Measurements from ENCODE around the gene ZBTB22.

The ZBTB22 gene

DNA sequence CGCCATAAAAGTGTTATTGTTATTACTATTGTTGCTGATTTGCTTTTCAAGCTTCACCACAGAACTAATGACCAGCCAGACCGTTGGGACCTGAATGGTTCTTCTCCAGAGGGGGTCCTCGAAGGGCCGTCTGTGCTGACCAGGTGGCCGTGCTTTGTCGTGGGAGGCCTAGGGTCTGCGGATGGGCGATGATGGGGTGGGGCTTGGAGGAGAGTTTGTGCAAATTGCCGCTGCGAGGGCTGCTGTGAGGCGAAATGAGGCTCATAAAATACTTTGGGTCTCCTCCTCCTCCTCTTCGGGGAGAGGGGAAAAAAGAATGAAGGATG is 6.0 kb upstream of the ZBTB22 start:
- 3 to 10% methylated on average over 8 to 10 of the region's 12 CpGs for whole genome bisulfite sequencing, 2 experiments (ENCODE audit: insufficient coverage in 2 of 2)
- Histone ChIP-seq H3K36me3 (ENCODE audit: control insufficient read depth, insufficient read depth, low read length) (peaks cover 29% of the 10 kb centered on the region), H3K4me1 (ENCODE audit: control insufficient read depth, insufficient read depth, low read length, poor library complexity, severe bottlenecking) (peaks cover 24% of the 10 kb centered on the region), H3K9me3 (ENCODE audit: control insufficient read depth, low read length) (no peaks in the 10 kb centered on the region), H3K4me3 (ENCODE audit: extremely low read depth, insufficient read depth, low read length, poor library complexity, severe bottlenecking) (peak overlapping the region; percentile 86), H3K27ac (ENCODE audit: low read depth, low read length, severe bottlenecking) (no peak overlapping the region)

DNA sequence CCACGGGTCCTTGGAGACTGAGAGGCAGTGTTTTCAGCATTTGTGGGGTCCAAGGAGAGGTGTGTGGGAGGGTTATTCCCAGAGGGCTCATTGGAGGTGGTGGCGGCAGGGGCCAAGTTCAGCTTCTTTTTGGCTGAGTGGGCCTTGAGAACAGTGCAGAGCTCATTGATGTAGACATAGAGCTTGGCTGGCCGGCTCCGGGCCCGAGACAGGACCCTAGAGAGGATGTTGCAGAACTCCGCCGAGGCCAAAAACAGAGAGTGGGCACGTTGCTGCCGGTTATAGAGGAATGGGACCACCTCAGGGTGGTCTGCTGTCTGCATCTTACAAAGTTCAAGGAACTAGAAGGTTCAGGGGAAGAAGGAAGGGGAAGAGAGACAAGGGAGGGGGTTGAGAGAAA is 3.7 kb upstream of the ZBTB22 start:
- WGBS, 2 experiments (ENCODE audit: insufficient coverage in 2 of 2), result 85 to 88% methylated on average over 7 to 9 of the region's 9 CpGs
- Histone ChIP-seq H3K4me3 (ENCODE audit: extremely low read depth, insufficient read depth, low read length, poor library complexity, severe bottlenecking) (peak overlapping the region; percentile 86), H3K9me3 (ENCODE audit: control insufficient read depth, low read length) (no peaks in the 10 kb centered on the region), H3K36me3 (ENCODE audit: control insufficient read depth, insufficient read depth, low read length) (peaks cover 31% of the 10 kb centered on the region), H3K4me1 (ENCODE audit: control insufficient read depth, insufficient read depth, low read length, poor library complexity, severe bottlenecking) (peaks cover 28% of the 10 kb centered on the region), H3K27ac (ENCODE audit: low read depth, low read length, severe bottlenecking) (no peak overlapping the region)

DNA sequence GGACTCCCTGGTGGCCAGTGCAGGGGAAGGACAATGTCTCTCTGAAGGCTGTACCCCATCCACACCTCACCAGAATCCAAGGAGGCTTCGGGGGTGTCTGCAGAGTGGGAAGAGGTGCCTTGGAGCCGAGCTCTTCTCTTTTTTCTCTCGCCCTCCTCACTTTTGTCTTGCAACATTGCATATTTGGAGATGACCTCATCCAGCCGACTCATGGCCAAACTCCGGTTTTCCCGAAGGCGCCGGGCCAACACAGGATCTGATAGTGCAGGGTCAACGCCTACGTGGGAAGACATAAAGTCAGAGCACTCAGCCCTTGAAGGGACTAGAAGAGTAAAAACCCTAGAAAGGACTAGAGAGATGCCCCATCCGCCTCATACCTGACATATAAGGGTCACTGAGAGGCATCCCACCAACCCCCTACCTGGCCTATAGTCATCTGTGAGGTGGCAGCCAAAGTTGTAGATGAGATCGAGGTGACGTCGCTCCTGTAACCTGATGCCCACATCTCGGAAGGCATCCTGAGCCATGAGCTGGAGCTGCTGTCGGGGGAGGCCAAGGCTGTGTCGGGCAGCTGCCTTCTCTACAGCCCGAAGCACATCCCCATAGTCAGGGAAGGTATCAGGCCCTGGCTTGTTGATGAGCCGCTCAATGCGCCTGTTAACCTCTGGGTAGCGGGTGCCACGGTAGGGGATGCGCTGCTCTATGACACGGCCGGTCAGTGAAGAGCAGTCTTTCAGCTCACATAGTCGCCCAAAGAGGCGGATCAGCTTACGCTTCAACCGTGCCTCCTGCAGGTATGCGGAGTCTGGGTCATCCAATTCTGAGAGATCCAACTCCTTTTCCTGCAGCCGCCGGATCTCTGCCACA is 3.0 kb upstream of the ZBTB22 start:
- no peak overlapping the region for H3K4me3 ChIP-seq (ENCODE audit: extremely low read depth, insufficient read depth, low read length, poor library complexity, severe bottlenecking)
- peaks cover 38% of the 10 kb centered on the region for H3K36me3 ChIP-seq (ENCODE audit: control insufficient read depth, insufficient read depth, low read length)
- 90% methylated on average over 30 to 32 of the region's 32 CpGs for WGBS, 2 experiments (ENCODE audit: insufficient coverage in 2 of 2)
- H3K27ac ChIP-seq (ENCODE audit: low read depth, low read length, severe bottlenecking), result peak overlapping the region; percentile 31
- H3K9me3 ChIP-seq (ENCODE audit: control insufficient read depth, low read length), result no peaks in the 10 kb centered on the region
- H3K4me1 ChIP-seq (ENCODE audit: control insufficient read depth, insufficient read depth, low read length, poor library complexity, severe bottlenecking), result peaks cover 28% of the 10 kb centered on the region

DNA sequence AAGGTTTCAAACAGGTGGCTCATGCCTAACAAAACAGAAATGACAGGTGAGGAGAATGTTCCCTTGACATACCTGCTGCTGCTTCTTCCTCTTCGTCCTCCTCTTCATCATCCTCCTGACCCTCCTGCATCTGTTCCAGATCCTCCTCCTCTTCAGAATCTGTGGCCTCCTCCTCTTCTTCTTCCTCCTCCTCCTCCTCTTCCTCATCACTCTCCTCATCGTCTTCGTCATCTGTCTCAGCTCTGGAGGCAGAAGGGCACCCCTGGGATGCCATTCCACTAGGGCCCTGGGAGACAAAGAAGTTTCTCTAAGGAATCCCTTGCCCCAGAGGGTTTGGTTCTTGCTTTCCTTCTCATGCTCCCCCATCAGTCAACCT is 2.4 kb upstream of the ZBTB22 start:
- Histone ChIP-seq H3K36me3 (ENCODE audit: control insufficient read depth, insufficient read depth, low read length) (peaks cover 43% of the 10 kb centered on the region), H3K9me3 (ENCODE audit: control insufficient read depth, low read length) (no peaks in the 10 kb centered on the region), H3K4me3 (ENCODE audit: extremely low read depth, insufficient read depth, low read length, poor library complexity, severe bottlenecking) (no peak overlapping the region), H3K4me1 (ENCODE audit: control insufficient read depth, insufficient read depth, low read length, poor library complexity, severe bottlenecking) (peaks cover 30% of the 10 kb centered on the region), H3K27ac (ENCODE audit: low read depth, low read length, severe bottlenecking) (peak overlapping the region; percentile 20)
- 93 to 95% methylated on average over 3 of the region's 3 CpGs for WGBS, 2 experiments (ENCODE audit: insufficient coverage in 2 of 2)

DNA sequence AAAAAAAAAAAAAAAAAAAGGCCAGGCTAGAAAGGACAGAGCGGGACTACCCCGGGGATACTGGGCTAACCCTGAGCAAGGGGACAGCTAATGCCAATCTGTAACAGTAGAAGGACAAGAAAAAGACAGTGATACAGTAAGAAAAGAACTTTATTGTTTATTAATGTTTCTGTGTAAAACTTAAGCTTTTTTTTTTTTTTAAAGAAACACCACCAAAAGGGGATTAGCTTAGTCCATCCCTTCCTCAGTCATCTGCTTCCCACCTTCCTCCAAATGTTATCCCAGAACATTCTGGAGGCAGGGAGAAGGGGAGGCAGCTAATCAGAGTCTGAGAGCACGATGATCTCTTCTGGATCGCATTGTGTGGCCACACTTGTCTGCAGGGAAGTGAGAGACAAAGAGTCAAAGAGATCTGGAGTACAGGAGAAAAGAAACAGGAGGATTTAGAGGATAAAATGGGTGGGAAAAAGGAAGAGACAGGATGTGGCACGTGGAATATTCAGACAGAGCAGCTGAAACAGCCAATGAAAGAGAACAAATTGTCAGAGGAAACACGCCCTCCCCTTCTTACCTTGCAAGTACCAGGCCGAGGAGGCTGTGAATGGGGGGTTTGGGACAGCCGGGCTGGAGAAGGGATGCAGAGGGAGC is 1.0 kb upstream of the ZBTB22 start:
- H3K9me3 ChIP-seq (ENCODE audit: control insufficient read depth, low read length), result no peaks in the 10 kb centered on the region
- H3K4me1 ChIP-seq (ENCODE audit: control insufficient read depth, insufficient read depth, low read length, poor library complexity, severe bottlenecking), result peaks cover 36% of the 10 kb centered on the region
- peak overlapping the region; percentile 88 for H3K27ac ChIP-seq (ENCODE audit: low read depth, low read length, severe bottlenecking)
- WGBS, 2 experiments (ENCODE audit: insufficient coverage in 2 of 2), result 56 to 79% methylated on average over 4 to 5 of the region's 8 CpGs
- peak overlapping the region; percentile 58 for H3K4me3 ChIP-seq (ENCODE audit: extremely low read depth, insufficient read depth, low read length, poor library complexity, severe bottlenecking)
- peaks cover 43% of the 10 kb centered on the region for H3K36me3 ChIP-seq (ENCODE audit: control insufficient read depth, insufficient read depth, low read length)

DNA sequence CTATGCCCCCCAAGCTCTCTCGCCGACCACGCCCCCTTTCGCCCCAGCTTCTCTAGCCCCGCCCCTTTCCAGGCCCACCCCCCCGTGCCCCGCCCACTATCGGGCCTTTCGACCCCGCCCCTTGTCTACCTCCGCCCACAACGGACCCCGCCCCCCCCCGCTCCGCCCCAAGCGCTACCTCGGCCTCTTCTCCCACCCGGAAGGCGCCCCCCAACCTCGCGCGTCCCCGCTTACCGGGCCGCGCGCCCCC is 200 bp downstream of the ZBTB22 start:
- Histone ChIP-seq H3K9me3 (ENCODE audit: control insufficient read depth, low read length) (no peaks in the 10 kb centered on the region), H3K4me3 (ENCODE audit: extremely low read depth, insufficient read depth, low read length, poor library complexity, severe bottlenecking) (peak overlapping the region; percentile 58), H3K27ac (ENCODE audit: low read depth, low read length, severe bottlenecking) (peak overlapping the region; percentile 88), H3K36me3 (ENCODE audit: control insufficient read depth, insufficient read depth, low read length) (peaks cover 43% of the 10 kb centered on the region), H3K4me1 (ENCODE audit: control insufficient read depth, insufficient read depth, low read length, poor library complexity, severe bottlenecking) (peaks cover 36% of the 10 kb centered on the region)
- WGBS, 2 experiments (ENCODE audit: insufficient coverage in 2 of 2), result no CpG with 5 or more reads among the region's 27 CpGs

DNA sequence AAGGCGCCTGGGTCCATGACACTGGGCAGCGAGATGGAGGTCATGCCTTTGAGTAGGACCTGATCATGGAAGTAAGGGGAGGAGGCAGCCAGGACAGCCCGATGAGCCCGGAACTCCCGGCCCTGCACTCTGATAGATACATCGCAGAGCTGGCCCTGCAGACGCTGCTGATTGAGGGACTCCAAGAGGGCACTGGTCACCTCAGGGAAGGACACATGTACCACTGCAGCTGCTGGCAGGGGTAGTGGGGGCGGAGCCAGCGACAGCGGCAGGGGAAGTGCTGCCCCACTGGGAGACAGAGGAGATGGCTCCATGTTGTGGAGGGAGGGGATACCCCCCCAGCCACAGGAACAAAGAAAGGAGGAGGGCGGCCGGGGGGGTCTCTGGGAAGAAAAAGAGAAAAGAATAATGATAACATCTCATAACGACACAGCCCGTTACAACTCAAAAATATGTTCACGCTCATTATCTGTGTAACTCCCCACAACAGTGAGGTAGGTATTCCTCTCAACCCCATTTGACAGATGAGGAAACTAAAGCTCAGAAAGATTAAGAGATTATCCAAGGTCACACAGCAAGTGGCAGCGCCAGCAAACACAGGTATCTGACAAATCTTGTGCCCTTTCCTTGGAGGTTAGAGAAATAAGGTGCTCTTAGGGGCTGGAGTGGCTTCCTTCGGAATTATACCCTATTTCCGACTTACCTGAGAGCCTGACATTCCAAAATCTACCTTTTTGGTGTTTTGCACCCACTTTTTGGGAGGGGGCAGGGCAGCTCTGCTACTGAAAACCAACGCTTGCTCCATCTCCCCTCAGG is 733 bp downstream of the ZBTB22 start:
- H3K9me3 ChIP-seq (ENCODE audit: control insufficient read depth, low read length), result no peaks in the 10 kb centered on the region
- H3K4me1 ChIP-seq (ENCODE audit: control insufficient read depth, insufficient read depth, low read length, poor library complexity, severe bottlenecking), result peaks cover 36% of the 10 kb centered on the region
- no peak overlapping the region for H3K27ac ChIP-seq (ENCODE audit: low read depth, low read length, severe bottlenecking)
- H3K4me3 ChIP-seq (ENCODE audit: extremely low read depth, insufficient read depth, low read length, poor library complexity, severe bottlenecking), result peak overlapping the region; percentile 58
- WGBS, 2 experiments (ENCODE audit: insufficient coverage in 2 of 2), result 79 to 82% methylated on average over 14 to 19 of the region's 19 CpGs
- H3K36me3 ChIP-seq (ENCODE audit: control insufficient read depth, insufficient read depth, low read length), result peaks cover 43% of the 10 kb centered on the region

DNA sequence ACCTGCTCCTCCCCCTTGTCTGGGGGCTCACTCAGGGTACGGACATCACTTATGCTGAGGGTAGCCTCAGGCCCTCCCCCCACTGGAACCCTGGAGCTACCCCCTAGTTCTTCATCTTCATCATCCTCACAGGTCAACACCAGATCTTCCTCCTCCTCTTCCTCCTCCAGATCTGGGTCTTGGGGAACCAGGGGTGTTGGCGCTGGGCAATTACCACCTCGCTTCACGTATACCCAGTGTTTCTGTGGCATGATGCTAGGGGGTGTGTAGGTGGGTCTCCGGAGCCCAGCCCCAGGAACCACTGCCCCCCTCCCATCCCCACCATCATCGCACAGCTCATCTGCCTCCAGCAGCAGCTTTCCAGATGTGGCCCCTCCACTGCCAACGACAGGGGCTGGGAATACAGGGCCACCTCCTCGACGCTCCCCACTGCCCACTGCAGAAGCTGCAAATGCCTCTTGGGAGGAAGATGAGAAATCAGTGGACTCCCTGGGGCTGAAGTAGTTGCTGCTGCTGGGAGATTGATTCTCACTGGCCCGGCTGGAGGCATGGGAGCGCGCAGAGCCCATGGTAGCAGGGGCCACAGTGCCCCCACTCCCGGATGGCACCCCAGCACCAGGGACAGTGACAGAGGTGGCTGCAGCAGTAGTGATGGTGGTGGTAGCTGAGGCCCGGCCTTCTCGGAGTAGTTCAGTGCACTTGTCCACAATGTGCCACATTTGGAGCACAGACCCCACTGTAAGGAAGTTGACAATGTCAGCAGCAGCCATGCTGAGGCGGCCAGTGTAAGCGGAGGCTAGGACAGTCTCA is 1.5 kb downstream of the ZBTB22 start:
- Histone ChIP-seq H3K4me3 (ENCODE audit: extremely low read depth, insufficient read depth, low read length, poor library complexity, severe bottlenecking) (no peak overlapping the region), H3K4me1 (ENCODE audit: control insufficient read depth, insufficient read depth, low read length, poor library complexity, severe bottlenecking) (peaks cover 34% of the 10 kb centered on the region), H3K27ac (ENCODE audit: low read depth, low read length, severe bottlenecking) (no peak overlapping the region), H3K9me3 (ENCODE audit: control insufficient read depth, low read length) (no peaks in the 10 kb centered on the region), H3K36me3 (ENCODE audit: control insufficient read depth, insufficient read depth, low read length) (peaks cover 38% of the 10 kb centered on the region)
- 96% methylated on average over 7 to 11 of the region's 17 CpGs for WGBS, 2 experiments (ENCODE audit: insufficient coverage in 2 of 2)

DNA sequence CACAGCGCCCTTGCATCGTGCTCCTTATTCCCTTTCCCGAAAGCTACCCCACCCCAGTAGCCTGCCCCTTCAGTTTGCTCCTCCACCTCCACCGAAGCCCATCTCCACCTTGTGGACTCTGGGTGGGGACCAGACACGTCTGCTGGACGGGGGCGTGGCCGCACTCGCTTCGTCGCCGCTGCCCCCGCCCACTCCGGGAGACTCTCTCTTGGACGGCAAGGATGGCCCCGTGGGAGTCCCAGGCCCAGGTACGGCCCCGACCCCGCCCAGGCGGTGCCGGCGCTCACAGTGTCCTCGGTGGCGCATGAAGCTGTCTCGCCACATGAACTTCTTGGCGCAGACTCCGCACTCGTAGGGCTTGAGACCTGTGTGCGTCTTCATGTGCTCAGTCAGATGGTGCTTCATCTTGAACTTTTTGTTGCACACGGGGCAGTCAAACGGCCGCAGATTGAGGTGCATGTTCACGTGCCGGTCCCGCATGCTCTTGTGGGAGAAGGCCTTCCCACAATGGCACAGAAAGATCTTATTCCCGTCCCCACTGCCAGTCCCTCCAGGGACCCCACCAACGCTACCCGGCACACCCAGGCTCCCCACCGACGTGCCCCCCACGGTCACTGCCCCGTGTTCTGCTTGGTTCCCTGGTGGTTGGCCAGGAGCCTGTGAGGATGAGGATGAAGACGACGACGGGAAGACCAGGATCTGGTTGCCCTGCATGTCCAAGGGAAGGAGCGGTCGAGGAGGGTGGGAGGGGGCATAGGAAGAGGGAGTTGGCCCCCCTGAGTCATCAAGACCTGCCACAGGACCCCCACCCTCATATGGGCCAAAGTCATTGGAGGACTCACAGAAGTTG is 2.4 kb downstream of the ZBTB22 start:
- Histone ChIP-seq H3K27ac (ENCODE audit: low read depth, low read length, severe bottlenecking) (no peak overlapping the region), H3K9me3 (ENCODE audit: control insufficient read depth, low read length) (no peaks in the 10 kb centered on the region), H3K36me3 (ENCODE audit: control insufficient read depth, insufficient read depth, low read length) (peaks cover 30% of the 10 kb centered on the region), H3K4me3 (ENCODE audit: extremely low read depth, insufficient read depth, low read length, poor library complexity, severe bottlenecking) (no peak overlapping the region), H3K4me1 (ENCODE audit: control insufficient read depth, insufficient read depth, low read length, poor library complexity, severe bottlenecking) (peaks cover 26% of the 10 kb centered on the region)
- 92 to 93% methylated on average over 45 to 47 of the region's 47 CpGs for WGBS, 2 experiments (ENCODE audit: insufficient coverage in 2 of 2)

All from mesodermal cell (in vitro differentiated cells).